NCI-H446 treated with DMSO at 0.1 percent for 48 hours (cell line): ENCODE results near the gene NPIPB2.

Experiments
- DNase-seq: peaks from one replicate; lab custom pipeline; 2025; lab: John Stamatoyannopoulos, UW

The NPIPB2 gene

DNA sequence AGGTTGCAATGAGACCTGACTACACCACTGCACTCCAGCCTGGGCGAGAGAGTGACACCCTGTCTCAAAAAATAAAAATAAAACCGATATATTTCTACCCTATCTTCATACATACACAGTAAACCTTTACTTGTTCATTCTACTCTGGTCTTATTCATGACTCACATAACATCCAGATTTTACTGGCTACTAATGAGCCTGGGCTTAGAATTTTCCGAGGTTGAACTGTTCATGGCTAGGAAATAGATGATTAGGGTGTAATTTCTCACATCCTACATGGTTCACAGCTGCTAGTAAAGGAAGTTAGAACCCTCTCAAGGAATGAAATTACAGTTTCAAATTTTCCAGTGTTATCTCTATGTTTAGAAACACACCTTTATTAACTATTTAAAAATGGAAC, 40.8 kb downstream of the NPIPB2 start:
- no peak for DNase-seq

DNA sequence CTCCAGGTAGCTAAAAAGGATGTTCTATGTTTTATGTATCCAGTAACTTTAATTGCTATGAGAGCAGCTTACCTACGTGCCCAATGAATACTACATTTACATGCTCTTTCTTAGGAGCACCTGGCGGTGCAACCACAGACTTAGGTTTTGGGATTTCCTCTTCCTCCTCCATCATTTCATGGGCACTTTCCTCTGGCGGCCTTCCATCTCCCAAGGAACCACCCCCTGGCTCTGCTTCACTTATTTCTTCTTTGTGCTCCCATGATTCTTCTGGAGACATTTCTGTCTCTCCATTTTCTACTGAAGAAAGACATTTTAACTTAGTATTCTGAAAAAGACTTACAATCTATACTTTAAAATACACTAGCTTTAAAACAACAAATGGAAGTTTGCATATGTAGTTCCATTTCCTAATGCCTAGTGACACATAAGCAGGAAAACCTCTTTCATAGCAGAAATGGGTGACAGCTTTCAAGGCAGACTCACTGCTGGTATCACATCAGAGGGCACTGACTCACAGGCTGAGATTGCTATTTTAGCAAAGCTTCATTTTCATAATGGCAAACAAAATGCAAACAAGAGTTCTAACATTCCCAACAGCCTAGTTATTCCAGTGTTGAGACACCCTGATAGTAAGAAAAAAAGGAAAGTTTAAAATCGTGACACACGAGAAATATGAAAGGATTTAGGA, 45.2 kb downstream of the NPIPB2 start:
- no peak for DNase-seq

DNA sequence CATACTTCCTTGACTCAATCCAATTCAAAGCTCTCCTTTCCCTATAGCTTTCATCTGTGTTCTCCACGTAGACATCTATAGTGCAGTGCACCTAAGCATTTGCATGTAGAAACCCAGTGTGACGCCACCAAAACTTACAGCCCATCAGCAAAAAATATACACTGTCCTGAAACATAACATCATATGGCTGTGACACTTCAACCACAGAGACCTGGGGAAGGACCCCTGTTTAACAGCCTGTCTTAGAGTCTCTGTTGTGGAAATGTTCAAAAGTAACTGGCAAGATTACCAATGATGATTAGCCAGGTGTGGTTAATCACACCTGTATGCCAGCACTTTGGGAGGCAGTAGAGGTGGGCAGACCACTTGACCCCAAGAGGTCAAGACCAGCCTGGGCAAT, 48.3 kb downstream of the NPIPB2 start:
- DNase-seq: no peak

DNA sequence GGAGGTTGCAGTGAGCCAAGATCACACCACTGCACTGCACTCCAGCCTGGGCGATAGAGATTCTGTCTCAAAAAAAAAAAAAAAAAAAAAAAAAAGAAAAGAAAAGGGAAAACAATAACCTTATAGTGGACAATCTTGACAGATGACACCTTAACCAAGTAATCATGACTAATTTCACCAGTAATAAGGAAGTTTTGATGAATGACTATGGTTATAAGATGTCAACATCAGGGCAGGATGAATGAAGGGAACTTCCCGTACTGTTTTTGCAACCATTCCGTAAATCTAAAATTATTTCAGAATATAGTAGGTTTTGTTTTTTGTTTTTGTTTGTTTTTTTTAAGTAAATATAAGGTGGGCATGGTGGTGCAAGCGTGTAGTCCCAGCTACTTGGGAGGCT, 49.1 kb downstream of the NPIPB2 start:
- no peak for DNase-seq

DNA sequence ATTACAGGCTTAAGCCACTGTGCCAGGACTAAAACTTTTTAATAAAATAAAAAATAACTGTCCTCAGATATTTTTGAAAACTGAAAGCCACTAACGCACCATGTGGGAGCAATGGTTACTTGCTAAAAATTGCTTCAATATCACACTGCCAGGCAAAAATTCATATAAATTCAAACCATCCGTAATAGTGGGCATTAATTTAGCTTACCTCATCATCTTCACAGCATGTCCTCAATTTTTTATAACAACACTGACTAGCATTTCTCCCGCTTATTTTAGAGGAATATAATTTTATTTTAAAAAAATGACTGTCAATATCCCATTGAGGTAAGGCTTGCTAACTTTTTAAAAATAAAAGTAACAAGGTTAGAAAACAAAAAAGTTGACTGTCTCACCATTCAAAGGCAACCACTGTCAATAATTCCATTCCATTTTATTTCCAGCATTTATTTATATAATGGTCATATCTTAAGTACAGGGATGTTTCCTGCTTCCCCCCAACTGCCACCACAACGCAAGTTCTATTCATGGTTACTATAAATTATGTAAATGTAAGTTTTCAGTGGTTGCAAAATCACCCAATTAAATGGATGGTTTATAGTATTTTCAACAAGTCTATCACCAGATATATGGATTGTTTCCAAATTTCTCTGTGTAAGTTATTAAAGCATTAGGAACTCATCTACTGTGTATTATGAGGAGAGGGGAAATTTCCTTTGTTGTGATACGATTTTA, 51.4 kb downstream of the NPIPB2 start:
- DNase-seq: no peak

DNA sequence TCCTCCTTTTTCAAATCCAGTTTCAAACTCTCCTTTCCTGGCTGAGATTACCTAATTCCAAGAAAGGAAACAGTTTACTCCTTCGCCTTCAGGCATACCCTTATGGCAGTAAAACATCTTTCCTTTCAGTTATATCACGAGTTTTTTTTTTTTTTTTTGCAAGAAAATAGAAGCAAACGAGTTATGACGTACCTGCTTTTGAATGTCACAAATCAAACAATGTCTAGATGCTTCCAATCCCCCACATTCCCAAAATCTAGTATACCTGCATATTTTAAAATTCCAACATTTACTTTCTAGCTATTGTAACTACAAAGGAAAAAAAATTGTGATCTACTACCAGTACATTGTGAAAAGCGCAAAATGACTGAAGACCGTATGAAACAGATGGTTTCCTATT, 55.0 kb downstream of the NPIPB2 start:
- no peak for DNase-seq

DNA sequence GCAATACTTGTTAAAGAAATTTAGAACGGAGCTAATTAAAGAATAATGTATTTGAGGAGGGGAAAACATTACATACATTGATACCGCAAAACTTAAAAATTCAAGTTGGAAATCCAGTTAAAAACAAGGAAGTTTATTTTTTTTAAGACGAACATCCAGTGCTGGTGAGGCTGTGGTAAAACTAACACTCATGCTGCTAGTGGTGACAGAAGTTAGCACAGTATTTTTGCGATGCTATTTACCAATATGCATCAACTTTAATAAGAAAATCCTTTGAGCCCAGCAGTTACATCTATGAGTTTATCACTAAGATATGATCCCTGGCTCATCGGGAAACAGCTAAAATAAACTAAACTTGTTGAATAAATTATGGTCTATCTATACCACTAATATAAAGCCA, 57.8 kb downstream of the NPIPB2 start:
- no peak for DNase-seq

DNA sequence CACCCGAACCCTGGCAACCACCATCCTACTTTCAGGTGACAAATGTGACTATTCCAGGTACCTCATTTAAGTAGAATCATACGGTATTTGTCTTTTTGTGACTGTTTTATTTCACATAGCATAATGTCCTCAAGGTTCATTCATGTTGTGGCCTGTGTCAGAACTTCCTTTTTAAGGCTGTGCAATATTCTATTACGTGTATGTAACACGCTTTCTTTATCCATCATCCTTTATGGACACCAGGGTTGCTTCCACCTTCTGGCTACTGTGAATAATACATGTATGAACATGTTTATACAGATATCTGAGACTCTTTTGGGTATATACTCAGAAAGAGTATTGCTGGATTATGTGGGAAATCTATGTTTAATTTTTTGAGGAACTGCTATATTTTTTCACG, 61.8 kb downstream of the NPIPB2 start:
- DNase-seq: no peak

DNA sequence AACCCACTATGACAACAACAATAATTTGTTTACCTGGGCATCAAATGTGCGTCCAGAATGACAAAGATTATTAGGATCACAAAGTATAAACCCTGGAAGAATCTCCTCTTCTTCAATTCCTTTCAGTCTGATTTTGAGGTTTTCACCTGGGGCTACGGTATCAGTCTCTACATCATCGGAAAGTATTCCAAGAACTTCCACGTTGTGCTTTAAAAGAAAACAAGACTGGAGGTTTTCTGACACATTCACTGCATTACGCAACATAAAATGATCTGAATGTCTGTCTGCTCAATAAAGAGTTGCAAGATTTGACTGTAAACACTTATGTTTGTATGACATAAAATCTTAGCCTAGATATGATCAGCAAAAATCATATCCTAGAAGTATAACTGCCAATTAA, 64.5 kb downstream of the NPIPB2 start:
- DNase-seq: no peak
